ENCODE results near the gene IL19. TPM values are rescaled to one million over a fixed set of nuclear protein-coding genes. Genes with fewer than 3 reads are reported as not detected.

The IL19 gene
- total RNA-seq, 1 experiment from 2014 or later, result not detected

- DNase-seq, result peak in 1 of 2 experiments; percentile 25
- Histone ChIP-seq H3K27ac (no peak overlapping the region), H3K9me3 (ENCODE audit: insufficient read depth, low read depth) (no peaks in the 10 kb centered on the region), H4K20me1 (ENCODE audit: insufficient read depth) (no peaks in the 10 kb centered on the region), H3F3A (ENCODE audit: insufficient read depth, low read depth) (no peaks in the 10 kb centered on the region), H3K4me2 (no peak overlapping the region), H3K79me2 (ENCODE audit: low read depth) (no peaks in the 10 kb centered on the region), H3K4me1 (replicated peaks; ENCODE audit: insufficient read depth) (no peaks in the 10 kb centered on the region), H3K36me3 (ENCODE audit: low read depth) (no peaks in the 10 kb centered on the region), H3K4me3 (no peak overlapping the region), H3K9me2 (ENCODE audit: insufficient read depth) (no peaks in the 10 kb centered on the region), H2AFZ (no peak overlapping the region), H3K27me3 (ENCODE audit: insufficient read depth, low read depth) (peaks cover 12% of the 10 kb centered on the region; the same call in 1 of the 2 replicates)
- TF ChIP-seq CTCF (conservative IDR thresholded peaks at IDR 0.05) (no peak), EZH2 (IDR thresholded peaks at IDR 0.05; ENCODE audit: low read depth) (no peak)
- no TSS peak for BruUV-seq (replicated peaks)
- intact Hi-C loops (cut with micrococcal nuclease; ENCODE audit: unreplicated experiment), result no loop called here
- CTCF ChIA-PET, result no interaction called here
- POLR2A ChIA-PET (ENCODE audit: unreplicated experiment), result no interaction called here
These were observed 63.2 kb downstream of the IL19 start for GRCh38 chr1:206833801-206834200.

GRCh38 chr1:206834217-206834616 is 63.6 kb downstream of the IL19 start:
- ChIA-PET CTCF (no interaction called here), POLR2A (ENCODE audit: unreplicated experiment) (no interaction called here)
- peaks cover 16% of the 10 kb centered on the region; the same call in 1 of the 2 replicates for H3K27me3 ChIP-seq (ENCODE audit: insufficient read depth, low read depth)
- H3K27ac ChIP-seq, result no peak overlapping the region
- no peaks in the 10 kb centered on the region for H3K9me3 ChIP-seq (ENCODE audit: insufficient read depth, low read depth)
- H4K20me1 ChIP-seq (ENCODE audit: insufficient read depth), result no peaks in the 10 kb centered on the region
- DNase-seq, result no peak
- no peaks in the 10 kb centered on the region for H3F3A ChIP-seq (ENCODE audit: insufficient read depth, low read depth)
- H3K4me2 ChIP-seq, result no peak overlapping the region
- H3K9me2 ChIP-seq (ENCODE audit: insufficient read depth), result no peaks in the 10 kb centered on the region
- no peaks in the 10 kb centered on the region for H3K79me2 ChIP-seq (ENCODE audit: low read depth)
- H3K4me3 ChIP-seq, result no peak overlapping the region
- no peak overlapping the region for H2AFZ ChIP-seq
- BruUV-seq (replicated peaks), result no TSS peak
- H3K4me1 ChIP-seq (replicated peaks; ENCODE audit: insufficient read depth), result no peaks in the 10 kb centered on the region
- H3K36me3 ChIP-seq (ENCODE audit: low read depth), result no peaks in the 10 kb centered on the region
- intact Hi-C loops (cut with micrococcal nuclease; ENCODE audit: unreplicated experiment), result no loop called here
- TF ChIP-seq EZH2 (IDR thresholded peaks at IDR 0.05; ENCODE audit: low read depth) (no peak), CTCF (conservative IDR thresholded peaks at IDR 0.05) (no peak)

GRCh38 chr1:206834711-206835110 is 64.1 kb downstream of the IL19 start:
- intact Hi-C loops (cut with micrococcal nuclease; ENCODE audit: unreplicated experiment), result no loop called here
- Histone ChIP-seq H3K27me3 (ENCODE audit: insufficient read depth, low read depth) (peaks cover 21% of the 10 kb centered on the region; the same call in 1 of the 2 replicates), H3K79me2 (ENCODE audit: low read depth) (no peaks in the 10 kb centered on the region), H3K9me3 (ENCODE audit: insufficient read depth, low read depth) (no peaks in the 10 kb centered on the region), H3K4me2 (no peak overlapping the region), H3K9me2 (ENCODE audit: insufficient read depth) (no peaks in the 10 kb centered on the region), H3K4me1 (replicated peaks; ENCODE audit: insufficient read depth) (no peaks in the 10 kb centered on the region), H2AFZ (no peak overlapping the region), H3K4me3 (no peak overlapping the region), H4K20me1 (ENCODE audit: insufficient read depth) (no peaks in the 10 kb centered on the region), H3K36me3 (ENCODE audit: low read depth) (no peaks in the 10 kb centered on the region), H3K27ac (no peak overlapping the region), H3F3A (ENCODE audit: insufficient read depth, low read depth) (no peaks in the 10 kb centered on the region)
- no peak for TF ChIP-seq EZH2 (IDR thresholded peaks at IDR 0.05; ENCODE audit: low read depth)
- DNase-seq, result no peak
- ChIA-PET POLR2A (ENCODE audit: unreplicated experiment) (no interaction called here), CTCF (no interaction called here)
- no TSS peak for BruUV-seq (replicated peaks)

- intact Hi-C loops (cut with micrococcal nuclease; ENCODE audit: unreplicated experiment), result no loop called here
- TF ChIP-seq CTCF (conservative IDR thresholded peaks at IDR 0.05) (no peak), EZH2 (IDR thresholded peaks at IDR 0.05; ENCODE audit: low read depth) (no peak)
- POLR2A ChIA-PET (ENCODE audit: unreplicated experiment), result no interaction called here
- Histone ChIP-seq H4K20me1 (ENCODE audit: insufficient read depth) (no peaks in the 10 kb centered on the region), H3F3A (ENCODE audit: insufficient read depth, low read depth) (no peaks in the 10 kb centered on the region), H3K4me3 (no peak overlapping the region), H3K79me2 (ENCODE audit: low read depth) (no peaks in the 10 kb centered on the region), H3K27me3 (ENCODE audit: insufficient read depth, low read depth) (peaks cover 21% of the 10 kb centered on the region; the same call in 1 of the 2 replicates), H2AFZ (no peak overlapping the region), H3K4me1 (replicated peaks; ENCODE audit: insufficient read depth) (no peaks in the 10 kb centered on the region), H3K9me2 (ENCODE audit: insufficient read depth) (no peaks in the 10 kb centered on the region), H3K36me3 (ENCODE audit: low read depth) (no peaks in the 10 kb centered on the region), H3K9me3 (ENCODE audit: insufficient read depth, low read depth) (no peaks in the 10 kb centered on the region), H3K4me2 (no peak overlapping the region), H3K27ac (no peak overlapping the region)
- CTCF ChIA-PET, result no interaction called here
- BruUV-seq (replicated peaks), result no TSS peak
- no peak for DNase-seq
These were observed 64.6 kb downstream of the IL19 start for GRCh38 chr1:206835186-206835585.
